Vagina (tissue), 2 donors: ENCODE results near the gene GPR18.
"Not testable (repeated sequence)": the region's sequence is repeated elsewhere in the genome, so short reads cannot be mapped to it uniquely, and the experiment has no call there.

Source experiments
- CTCF ChIP-seq, 3 experiments: fragments of 450-650 bp in 2 of 3; fragments of 200-600 bp in 1 of 3; sonication (generic) in 1 of 3; IDR thresholded peaks; one replicate each; pipeline ENCODE4 v1.5.1; 2017 to 2019; ENCODE audit warnings: antibody characterized with exemption in 3 of 3, mild to moderate bottlenecking in 2 of 3, moderate library complexity in 2 of 3
- POLR2A ChIP-seq, 2 donors: fragments of 450-650 bp; IDR thresholded peaks; one replicate each; pipeline ENCODE4 v1.6.1; 2017; ENCODE audit warnings: antibody characterized with exemption in 2 of 2, mild to moderate bottlenecking in 2 of 2, moderate library complexity in 2 of 2
- POLR2AphosphoS5 ChIP-seq, 2 donors: sonication (generic); formaldehyde crosslinking; IDR thresholded peaks; one replicate each; pipeline ENCODE4 v1.9.0; 2017; ENCODE audit warnings: antibody characterized with exemption in 2 of 2, mild to moderate bottlenecking in 2 of 2, low read depth in 1 of 2; ENCODE audit not compliant: insufficient read depth in 1 of 2

GRCh38 chr13:99210627-99211026, 47.6 kb downstream of the GPR18 start:
- not testable (repeated sequence) for TF ChIP-seq CTCF (IDR thresholded peaks at IDR 0.05); POLR2AphosphoS5 (IDR thresholded peaks at IDR 0.05; ENCODE audit: insufficient read depth in 1 of 2, low read depth in 1 of 2); POLR2A (IDR thresholded peaks at IDR 0.05)
